Breast epithelium (tissue), 4 donors: ENCODE data around the gene SF3B2. TPM values are rescaled to one million over a fixed set of nuclear protein-coding genes. Genes with fewer than 3 reads are reported as not detected.

Experiments used
- DNase-seq, 2 donors: peaks; one replicate each; pipeline ENCODE4 v3.0.0-alpha.2; 2019; ENCODE audit warnings: low spot score in 2 of 2
- H3K27ac ChIP-seq, 2 donors: fragments of 200-600 bp; sonication (generic) in 1 of 2; one replicate each; pipeline ENCODE4 v1.5.1; 2016 to 2019; ENCODE audit warnings: mild to moderate bottlenecking in 1 of 2
- H3K27me3 ChIP-seq, 2 donors: fragments of 200-600 bp; sonication (generic) in 1 of 2; one replicate each; pipeline versions ENCODE4 v1.5.1 to v1.6.0; 2017 to 2019; ENCODE audit warnings: control low read depth in 1 of 2, mild to moderate bottlenecking in 1 of 2
- H3K36me3 ChIP-seq: fragments of 200-600 bp; one replicate; pipeline ENCODE4 v1.5.1; 2019
- H3K4me1 ChIP-seq, 2 donors: fragments of 200-600 bp; sonication (generic); one replicate each; pipeline ENCODE4 v1.5.1; 2016 to 2019; ENCODE audit warnings: control low read depth in 1 of 2
- H3K4me3 ChIP-seq, 3 donors: fragments of 200-600 bp; sonication (generic); 1 replicate in 2 of 3; 2 replicates in 1 of 3; pipeline ENCODE4 v1.5.1; 2016 to 2019; ENCODE audit warnings: mild to moderate bottlenecking in 3 of 3, moderate library complexity in 2 of 3
- H3K9me3 ChIP-seq, 2 donors: fragments of 200-600 bp; sonication (generic) in 1 of 2; one replicate each; pipeline ENCODE4 v1.5.1; 2016 to 2019; ENCODE audit warnings: control low read depth in 1 of 2
- CTCF ChIP-seq, 3 donors: fragments of 450-650 bp; IDR thresholded peaks; one replicate each; pipeline ENCODE4 v1.5.1; 2016 to 2017; ENCODE audit warnings: antibody characterized with exemption in 3 of 3, mild to moderate bottlenecking in 3 of 3, moderate library complexity in 3 of 3
- POLR2A ChIP-seq: fragments of 450-650 bp; IDR thresholded peaks from one replicate; pipeline ENCODE4 v1.6.1; 2016; ENCODE audit warnings: antibody characterized with exemption, mild to moderate bottlenecking, moderate library complexity
- POLR2AphosphoS5 ChIP-seq, 3 donors: sonication (generic); formaldehyde crosslinking; IDR thresholded peaks; one replicate each; pipeline ENCODE4 v1.6.1; 2017; ENCODE audit warnings: antibody characterized with exemption in 3 of 3
- intact Hi-C: fragments of 100-400 bp; cut with DNase I; formaldehyde crosslinking; loops from one replicate; pipeline ENCODE4 v1.15.1; 2023; ENCODE audit warnings: low total_unique reads
- total RNA-seq, 3 donors: library from RNA; depleted of rRNA; stranded (reverse); fragments of >200 nt; gene quantifications; one replicate each; pipeline ENCODE4 v1.1.0, GENCODE V29; 2016

The SF3B2 gene
- total RNA-seq, 3 donors from 2014 or later: 144 to 163 (median 154) TPM

- H3K27me3 ChIP-seq: peaks cover 0 to 13% of the 10 kb centered on the region in 2 donors
- intact Hi-C loops: no loop called here
- TF ChIP-seq CTCF (IDR thresholded peaks at IDR 0.05) (no peak), POLR2AphosphoS5 (IDR thresholded peaks at IDR 0.05) (no peak)
- no peaks in the 10 kb centered on the region for H3K9me3 ChIP-seq
- H3K4me3 ChIP-seq: no peak overlapping the region
- no peak for DNase-seq
- peaks cover 0 to 6% of the 10 kb centered on the region in 2 donors for H3K4me1 ChIP-seq
- H3K27ac ChIP-seq: no peak overlapping the region
- H3K36me3 ChIP-seq: no peaks in the 10 kb centered on the region
Measured at GRCh38 chr11:66047541-66048365, 4.4 kb upstream of the SF3B2 start.

- Histone ChIP-seq H3K36me3 (no peaks in the 10 kb centered on the region), H3K4me1 (peaks cover 5 to 16% of the 10 kb centered on the region in 2 donors), H3K27ac (no peak within 1 kb of the TSS), H3K27me3 (peaks cover 0 to 13% of the 10 kb centered on the region in 2 donors), H3K4me3 (peak within 1 kb of the TSS in 2 of 3 donors; percentile 32 to 35), H3K9me3 (no peaks in the 10 kb centered on the region)
- TF ChIP-seq POLR2AphosphoS5 (IDR thresholded peaks at IDR 0.05): no peak
- no peak for TF ChIP-seq CTCF (IDR thresholded peaks at IDR 0.05)
- DNase-seq: no peak
- intact Hi-C loops: no loop called here
Measured at GRCh38 chr11:66048547-66049323, 3.4 kb upstream of the SF3B2 start, which contains the start of gene GAL3ST3. Gene GAL3ST3, minus strand, starts transcription at chr11:66049161. Its CDS starts 3,746 bp downstream, at chr11:66045415.

GRCh38 chr11:66050581-66051231 is 1.5 kb upstream of the SF3B2 start:
- H3K27ac ChIP-seq: peak overlapping the region; percentile 89 to 94
- TF ChIP-seq POLR2A (no peak), POLR2AphosphoS5 (IDR thresholded peaks at IDR 0.05) (no peak), CTCF (IDR thresholded peaks at IDR 0.05) (no peak)
- H3K4me3 ChIP-seq: no peak overlapping the region
- intact Hi-C loops: no loop called here
- H3K36me3 ChIP-seq: no peaks in the 10 kb centered on the region
- peaks cover 0 to 13% of the 10 kb centered on the region in 2 donors for H3K27me3 ChIP-seq
- H3K9me3 ChIP-seq: no peaks in the 10 kb centered on the region
- peaks cover 5 to 17% of the 10 kb centered on the region in 2 donors for H3K4me1 ChIP-seq
- DNase-seq: no peak

GRCh38 chr11:66051371-66051765 is 796 bp upstream of the SF3B2 start:
- Histone ChIP-seq H3K36me3 (no peaks in the 10 kb centered on the region), H3K4me1 (peaks cover 5 to 17% of the 10 kb centered on the region in 2 donors), H3K9me3 (no peaks in the 10 kb centered on the region), H3K27me3 (peaks cover 0 to 13% of the 10 kb centered on the region in 2 donors), H3K4me3 (peak overlapping the region; percentile 92 to 97 (median 92)), H3K27ac (peak overlapping the region; percentile 89 to 94)
- DNase-seq: no peak
- TF ChIP-seq CTCF (IDR thresholded peaks at IDR 0.05) (no peak), POLR2A (no peak), POLR2AphosphoS5 (IDR thresholded peaks at IDR 0.05) (no peak)
- intact Hi-C loops: no loop called here
